K562 (cell line): ENCODE results near the gene KAZN. TPM values are rescaled to one million over a fixed set of nuclear protein-coding genes. Genes with fewer than 3 reads are reported as not detected.

Experiments
- ATAC-seq: fragments of 200-7000 bp; cut with Tn5 transposase; 3 replicates; pipeline ENCODE4 v1.9.1; 2020; ENCODE audit warnings: moderate library complexity
- BruUV-seq: library from RNA; stranded (reverse); fragments of 400-500 nt; replicated peaks from 2 replicates; lab custom pipeline; 2021; lab: Mats Ljungman, UMichigan
- CTCF ChIA-PET: fragments of 300-600 bp; formaldehyde crosslinking; extraction: SDS; loops from one replicate; lab custom pipeline; 2021; ENCODE audit warnings: low intra/inter-chr PET ratio; lab: Yijun Ruan, JAX
- POLR2A ChIA-PET: fragments of 300-600, 350-650 bp; sonication (Branson Sonifier 250); formaldehyde crosslinking; extraction: SDS; loops from one replicate; lab custom pipeline; 2021; ENCODE audit warnings: antibody characterized with exemption, inconsistent platforms; lab: Yijun Ruan, JAX
- DNase-seq, 4 experiments: peaks; one replicate each; pipeline versions ENCODE4 v3.0.0 to v3.0.0-alpha.2; 2011 to 2018; ENCODE audit warnings: low spot score in 3 of 4, mixed read lengths in 3 of 4; ENCODE audit errors: extremely low read depth in 1 of 4
- FAIRE-seq: peaks from 2 replicates; lab custom pipeline; 2011; peaks lifted over from hg19 to GRCh38; lab: Jason Lieb, UNC
- H2AFZ ChIP-seq: 2 replicates; pipeline ENCODE4 v1.6.0; 2011; ENCODE audit warnings: low read depth, low read length, control low read depth, inconsistent platforms
- H3K27ac ChIP-seq: fragments of 200-600 bp; 3 replicates; pipeline ENCODE4 v1.8.0; 2011; ENCODE audit warnings: low read depth, mild to moderate bottlenecking, control low read depth, inconsistent platforms, low read length, moderate library complexity, mixed read lengths; ENCODE audit errors: extremely low read depth
- H3K27me3 ChIP-seq, 2 experiments: fragments of 300-600 bp in 1 of 2; 2 replicates in 1 of 2; 3 replicates in 1 of 2; pipeline versions ENCODE4 v1.6.0 to v1.8.0; 2011; ENCODE audit warnings: inconsistent platforms in 2 of 2, low read length in 2 of 2, mild to moderate bottlenecking in 1 of 2, mixed read lengths in 1 of 2, moderate library complexity in 1 of 2; ENCODE audit not compliant: control insufficient read depth in 2 of 2, insufficient read depth in 2 of 2
- H3K36me3 ChIP-seq: fragments of 300-600 bp; 3 replicates; pipeline ENCODE4 v1.8.0; 2011; ENCODE audit warnings: mild to moderate bottlenecking, low read length, inconsistent platforms; ENCODE audit not compliant: control insufficient read depth, insufficient read depth
- H3K4me1 ChIP-seq, 2 experiments: fragments of 200-600 bp in 1 of 2; replicated peaks in 1 of 2; 2 replicates in 1 of 2; 3 replicates in 1 of 2; pipeline versions ENCODE4 v1.5.1 to v1.8.0; 2011; ENCODE audit warnings: inconsistent platforms in 2 of 2, low read length in 2 of 2, mild to moderate bottlenecking in 1 of 2, mixed read lengths in 1 of 2, moderate library complexity in 1 of 2; ENCODE audit not compliant: control insufficient read depth in 2 of 2, insufficient read depth in 2 of 2
- H3K4me2 ChIP-seq: 2 replicates; pipeline ENCODE4 v1.6.1; 2011; ENCODE audit warnings: low read length, control low read depth, inconsistent platforms, mixed read lengths; ENCODE audit not compliant: insufficient read depth
- H3K4me3 ChIP-seq: fragments of 200-600 bp; sonication (generic), shearing (Covaris generic); 2 replicates; pipeline ENCODE4 v1.5.1; 2016; ENCODE audit warnings: control low read depth, inconsistent platforms
- H3K79me2 ChIP-seq: fragments of 200-600 bp; 3 replicates; pipeline ENCODE4 v1.8.0; 2011; ENCODE audit warnings: low read length, inconsistent platforms; ENCODE audit not compliant: control insufficient read depth, insufficient read depth
- H3K9ac ChIP-seq, 2 experiments: 2 replicates each; pipeline versions ENCODE4 v1.6.0 to v1.6.1; 2011; ENCODE audit warnings: low read depth in 2 of 2, low read length in 2 of 2, control low read depth in 1 of 2, inconsistent platforms in 1 of 2, mild to moderate bottlenecking in 1 of 2, mixed read lengths in 1 of 2; ENCODE audit not compliant: insufficient read depth in 1 of 2
- H3K9me1 ChIP-seq: one replicate; pipeline ENCODE4 v1.6.0; 2011; ENCODE audit warnings: inconsistent platforms, mild to moderate bottlenecking, low read length, moderate library complexity; ENCODE audit not compliant: control insufficient read depth, insufficient read depth
- H3K9me3 ChIP-seq: replicated peaks from 2 replicates; pipeline ENCODE4 v1.5.1; 2011; ENCODE audit warnings: low read depth, low read length, inconsistent platforms; ENCODE audit not compliant: control insufficient read depth, insufficient read depth
- H4K20me1 ChIP-seq: replicated peaks from 2 replicates; pipeline ENCODE4 v1.6.1; 2011; ENCODE audit warnings: low read length, inconsistent platforms, mixed read lengths; ENCODE audit not compliant: control insufficient read depth, insufficient read depth
- CREB3L1 ChIP-seq: fragments of 450-650 bp; IDR thresholded peaks from 2 replicates; pipeline ENCODE4 v1.6.1; 2014; ENCODE audit warnings: low read depth, mild to moderate bottlenecking, moderate library complexity, borderline replicate concordance
- CREM ChIP-seq: IDR thresholded peaks from 2 replicates; pipeline ENCODE4 v1.6.1; 2014; ENCODE audit warnings: antibody characterized with exemption, low read depth
- CXXC5 ChIP-seq: fragments of 250-450 bp; sonication (Bioruptor Pico); IDR thresholded peaks from 2 replicates; pipeline ENCODE4 v1.8.0; 2022; ENCODE audit warnings: inconsistent platforms, mild to moderate bottlenecking, moderate library complexity
- GTF2F1 ChIP-seq: IDR thresholded peaks from 2 replicates; pipeline ENCODE4 v1.6.1; 2011; ENCODE audit warnings: low read depth, low read length, improper control_type of control experiment
- HOXB6 ChIP-seq: fragments of 250-450 bp; sonication (Bioruptor Pico); IDR thresholded peaks from 2 replicates; pipeline ENCODE4 v1.5.1; 2022; ENCODE audit warnings: mild to moderate bottlenecking, borderline replicate concordance
- MCM3 ChIP-seq: fragments of 450-650 bp; IDR thresholded peaks from 2 replicates; pipeline ENCODE4 v1.6.1; 2016
- MITF ChIP-seq: IDR thresholded peaks from 2 replicates; pipeline ENCODE4 v1.6.1; 2014; ENCODE audit warnings: antibody characterized with exemption
- NFE2 ChIP-seq: IDR thresholded peaks from 2 replicates; pipeline ENCODE4 v1.6.1; 2014; ENCODE audit warnings: antibody characterized with exemption, low read depth
- NFIC ChIP-seq: fragments of 450-650 bp; IDR thresholded peaks from 2 replicates; pipeline ENCODE4 v1.6.1; 2017; ENCODE audit warnings: mild to moderate bottlenecking, inconsistent platforms
- RFX5 ChIP-seq: IDR thresholded peaks from 2 replicates; pipeline ENCODE4 v1.6.1; 2011; ENCODE audit warnings: low read depth, mild to moderate bottlenecking, improper control_type of control experiment, low read length
- TAF9B ChIP-seq: fragments of 450-650 bp; IDR thresholded peaks from 2 replicates; pipeline ENCODE4 v1.6.1; 2018; ENCODE audit warnings: mild to moderate bottlenecking; ENCODE audit not compliant: partially characterized antibody
- TEAD1 ChIP-seq, 2 experiments: fragments of 450-650 bp in 1 of 2; sonication (generic) in 1 of 2; formaldehyde crosslinking; IDR thresholded peaks; 2 replicates each; pipeline versions ENCODE4 v1.4.0 to v1.8.0; 2020 to 2022; ENCODE audit warnings: mild to moderate bottlenecking in 2 of 2, missing genetic modification reagents in 1 of 2
- ZBTB33 ChIP-seq: sonication (generic); formaldehyde crosslinking; IDR thresholded peaks from 2 replicates; pipeline ENCODE4 v1.8.1; 2023; ENCODE audit warnings: mild to moderate bottlenecking, missing genetic modification reagents
- ZNF24 ChIP-seq: fragments of 450-650 bp; IDR thresholded peaks from 2 replicates; pipeline ENCODE4 v1.6.1; 2016
- WGBS: fragments of 100-300 bp; shearing (Covaris generic); methylation state at CpG from one replicate; pipeline ENCODE4 v1.1.6; 2016; ENCODE audit warnings: low coverage, mixed read lengths; ENCODE audit not compliant: insufficient coverage; ENCODE audit errors: missing lambda C conversion rate; 5-methylcytosine and 5-hydroxymethylcytosine counted together
- in situ Hi-C: fragments of 300-500 bp; cut with MboI; formaldehyde crosslinking; loops from 4 replicates; pipeline ENCODE4 v1.15.0; 2018; ENCODE audit warnings: inconsistent platforms, mixed read lengths
- intact Hi-C: fragments of 100-400 bp; cut with micrococcal nuclease; formaldehyde crosslinking; loops from 2 replicates; pipeline ENCODE4 v1.14.2; 2022
- polyA plus RNA-seq, 8 experiments: library from polyadenylated mRNA; depleted of rRNA in 4 of 8; stranded (reverse) in 5 of 8; unstranded in 3 of 8; fragments of >200 nt; fragmentation: Nextera tagmentation in 2 of 8; fragmentation: Illumina TruSeq in 1 of 8; extraction: Ambion mirVana in 2 of 8; extraction: Trizol in 1 of 8; gene quantifications; 2 replicates each; pipeline versions ENCODE4 v1.2.1 to v1.2.3, GENCODE V29; 2011 to 2014; ENCODE audit warnings: inconsistent platforms in 1 of 8, missing spikeins in 1 of 8
- total RNA-seq, 7 experiments: library from RNA; depleted of rRNA in 6 of 7; stranded (reverse); fragments of >200 nt in 6 of 7; fragmentation: Illumina TruSeq in 2 of 7; extraction: Trizol in 2 of 7; gene quantifications; 2 replicates each; pipeline versions ENCODE4 v1.2.1 to v1.2.3, GENCODE V29; 2011 to 2021; ENCODE audit warnings: low replicate concordance in 1 of 7

Gene KAZN
- total and polyA plus RNA-seq, 9 of the 15 experiments (the other 6 are each of a cell fraction or from before 2014, with no cell fraction given), result 2.1 to 21.6 (median 5.4) TPM

GRCh38 chr1:14922942-14923726 lies 324.6 kb downstream of the KAZN start (continued):
- peak in 1 of 2 experiments; percentile 0; a peak in 1 of 4 replicates for TF ChIP-seq TEAD1 (CRISPR knock-in tag; IDR thresholded peaks at IDR 0.05)
- TF ChIP-seq TAF9B, result no peak
- no peak for TF ChIP-seq RFX5
- TF ChIP-seq NFE2, result no peak

- Histone ChIP-seq H3K4me3 (peak overlapping the region; percentile 59), H3K36me3 (0 out of 3 replicates have a peak, but pooled peaks cover 3% of the 10 kb centered on the region), H3K9me3 (no peaks in the 10 kb centered on the region), H3K79me2 (peaks cover 35% of the 10 kb centered on the region), H2AFZ (peak overlapping the region; percentile 92), H3K4me1 (peaks cover 23 to 32% of the 10 kb centered on the region in 2 experiments), H4K20me1 (peaks cover 25% of the 10 kb centered on the region), H3K27me3 (no peaks in the 10 kb centered on the region; a peak in 1 of 5 replicates), H3K27ac (no peak overlapping the region), H3K4me2 (peak overlapping the region; percentile 81), H3K9me1 (no peaks in the 10 kb centered on the region), H3K9ac (peak overlapping the region in 1 of 2 experiments; percentile 91; a peak in 3 of 4 replicates)
- peak; percentile 67 for ATAC-seq
- intact Hi-C loops (no loop called here), in situ Hi-C loops (no loop called here)
- ChIA-PET POLR2A (interaction anchor here (0.6 kb wide), 2 partner anchors 17 to 95 kb away, joined by 3 to 4 read pairs; no protein-coding TSS in a partner anchor), CTCF (interaction anchor here (0.6 to 1.2 kb wide), 2 partner anchors 103 to 123 kb away, joined by 3 to 4 read pairs; no protein-coding TSS in a partner anchor)
- no peak for FAIRE-seq
- WGBS, result 2% methylated on average over 45 of the region's 101 CpGs
- no TSS peak for BruUV-seq
- DNase-seq, result peak; percentile 78 to 98 (median 94)
- TF ChIP-seq CXXC5 (peak; percentile 77), CREM (peak; percentile 6; the same call in 1 of the 2 replicates), GTF2F1 (no peak), NFE2 (no peak), MCM3 (no peak), ZNF24 (no peak), CREB3L1 (no peak), MITF (no peak), ZBTB33 (CRISPR knock-in tag) (no peak), NFIC (0 out of 2 replicates have a peak, but pooled peaks have one; percentile 6), HOXB6 (CRISPR knock-in tag) (no peak)
These were observed 325.4 kb downstream of the KAZN start for GRCh38 chr1:14923727-14924452.
